Measurements from ENCODE around the gene C10orf90.

The C10orf90 gene

GRCh38 chr10:126458466-126458865 is 212.0 kb downstream of the C10orf90 start:
- DNase-seq, result no peak

GRCh38 chr10:126456632-126457031 is 213.9 kb downstream of the C10orf90 start:
- no peak for DNase-seq

GRCh38 chr10:126455766-126456405 is 214.6 kb downstream of the C10orf90 start:
- DNase-seq, result no peak

GRCh38 chr10:126455036-126455765 is 215.3 kb downstream of the C10orf90 start:
- no peak for DNase-seq

- no peak for DNase-seq
Observed at GRCh38 chr10:126454045-126454751, 216.3 kb downstream of the C10orf90 start.

GRCh38 chr10:126452245-126452644 is 218.2 kb downstream of the C10orf90 start:
- no peak for DNase-seq

- DNase-seq, result no peak
Observed at GRCh38 chr10:126448091-126448490, 222.4 kb downstream of the C10orf90 start.

GRCh38 chr10:126439942-126440341 is 230.6 kb downstream of the C10orf90 start:
- no peak for DNase-seq

- DNase-seq, result no peak
Observed at GRCh38 chr10:126438407-126438783, 232.1 kb downstream of the C10orf90 start.

GRCh38 chr10:126437635-126438406 is 232.7 kb downstream of the C10orf90 start:
- DNase-seq, result no peak

- DNase-seq, result no peak
Observed at GRCh38 chr10:126434235-126434634, 236.3 kb downstream of the C10orf90 start.

- no peak for DNase-seq
Observed at GRCh38 chr10:126433351-126433750, 237.1 kb downstream of the C10orf90 start.

GRCh38 chr10:126432507-126432906 is 238.0 kb downstream of the C10orf90 start:
- DNase-seq, result no peak

- DNase-seq, result no peak
Observed at GRCh38 chr10:126431816-126432215, 238.7 kb downstream of the C10orf90 start.

GRCh38 chr10:126430512-126430911 is 240.0 kb downstream of the C10orf90 start:
- no peak for DNase-seq

- DNase-seq, result no peak
Observed at GRCh38 chr10:126429275-126429674, 241.2 kb downstream of the C10orf90 start.

- DNase-seq, result no peak
Observed at GRCh38 chr10:126425489-126426065, 244.9 kb downstream of the C10orf90 start.

GRCh38 chr10:126425032-126425431 is 245.5 kb downstream of the C10orf90 start:
- no peak for DNase-seq

GRCh38 chr10:126423732-126424491 is 246.6 kb downstream of the C10orf90 start:
- no peak for DNase-seq

- no peak for DNase-seq
Observed at GRCh38 chr10:126422567-126422966, 247.9 kb downstream of the C10orf90 start.

GRCh38 chr10:126421756-126422256 is 248.7 kb downstream of the C10orf90 start:
- DNase-seq, result no peak

Measured in NK-92 treated with Interleukin-12 subunit alpha and Interleukin-12 subunit beta, amount 100 ng/mL, for 24 hours (cell line).